Esophagus muscularis mucosa (tissue), 4 donors: ENCODE measurements around the gene KCNS1. TPM values are rescaled to one million over a fixed set of nuclear protein-coding genes. Genes with fewer than 3 reads are reported as not detected.
A peak's percentile ranks its signal among the peaks of the same experiment; 100 is the strongest.

Source experiments
- DNase-seq: peaks from one replicate; pipeline ENCODE4 v3.0.0-alpha.2; 2017; ENCODE audit errors: extremely low spot score
- H3K27ac ChIP-seq, 4 donors: fragments of 200-600 bp; sonication (generic); replicated peaks in 1 of 4; 1 replicate in 3 of 4; 2 replicates in 1 of 4; pipeline ENCODE4 v1.5.1; 2016 to 2019; ENCODE audit warnings: mild to moderate bottlenecking in 1 of 4
- H3K27me3 ChIP-seq, 4 donors: fragments of 200-600 bp; sonication (generic); one replicate each; pipeline versions ENCODE4 v1.5.1 to v1.6.0; 2016 to 2019
- H3K36me3 ChIP-seq, 4 donors: fragments of 200-600 bp; sonication (generic); one replicate each; pipeline ENCODE4 v1.5.1; 2016 to 2019
- H3K4me1 ChIP-seq, 4 donors: fragments of 200-600 bp; sonication (generic); one replicate each; pipeline ENCODE4 v1.5.1; 2016 to 2019
- H3K4me3 ChIP-seq, 4 donors: fragments of 200-600 bp; sonication (generic); 1 replicate in 2 of 4; 2 replicates in 2 of 4; pipeline ENCODE4 v1.5.1; 2016 to 2019; ENCODE audit warnings: mild to moderate bottlenecking in 4 of 4, moderate library complexity in 1 of 4
- H3K9me3 ChIP-seq, 4 donors: fragments of 200-600 bp; sonication (generic); 1 replicate in 3 of 4; 2 replicates in 1 of 4; pipeline ENCODE4 v1.5.1; 2016 to 2019
- CTCF ChIP-seq, 3 experiments: fragments of 200-600 bp in 2 of 3; fragments of 450-650 bp in 1 of 3; sonication (generic) in 2 of 3; IDR thresholded peaks; one replicate each; pipeline ENCODE4 v1.5.1; 2017 to 2019; ENCODE audit warnings: antibody characterized with exemption in 3 of 3, mild to moderate bottlenecking in 2 of 3, moderate library complexity in 1 of 3
- EP300 ChIP-seq: sonication (generic); formaldehyde crosslinking; IDR thresholded peaks from one replicate; pipeline ENCODE4 v1.6.1; 2017; ENCODE audit warnings: antibody characterized with exemption
- POLR2A ChIP-seq: fragments of 450-650 bp; IDR thresholded peaks from one replicate; pipeline ENCODE4 v1.6.1; 2017; ENCODE audit warnings: antibody characterized with exemption, moderate library complexity, mild to moderate bottlenecking, low read depth
- POLR2AphosphoS5 ChIP-seq, 2 donors: sonication (generic); formaldehyde crosslinking; IDR thresholded peaks; one replicate each; pipeline ENCODE4 v1.6.1; 2017; ENCODE audit warnings: antibody characterized with exemption in 2 of 2
- WGBS: methylation state at CpG from one replicate; pipeline ENCODE4 v1.1.5; 2018; 5-methylcytosine and 5-hydroxymethylcytosine counted together
- intact Hi-C: fragments of 100-400 bp; cut with DNase I; formaldehyde crosslinking; loops from one replicate; pipeline ENCODE4 v1.15.1; 2023
- total RNA-seq, 4 donors: library from RNA; depleted of rRNA; stranded (reverse); fragments of >200 nt; gene quantifications; one replicate each; pipeline versions ENCODE4 v1.1.0 to v1.2.1, GENCODE V29; 2016

KCNS1 gene
- total RNA-seq, 4 donors from 2014 or later, result 0.17 TPM; not detected in 3

GRCh38 chr20:45049438-45049837, 51.5 kb downstream of the KCNS1 start:
- no peak overlapping the region for H3K27ac ChIP-seq
- H3K4me3 ChIP-seq, result no peak overlapping the region
- no peaks in the 10 kb centered on the region for H3K9me3 ChIP-seq
- peaks cover 18 to 44% (median 37%) of the 10 kb centered on the region in 4 donors for H3K4me1 ChIP-seq
- intact Hi-C loops, result no loop called here
- TF ChIP-seq POLR2AphosphoS5 (IDR thresholded peaks at IDR 0.05) (no peak), CTCF (IDR thresholded peaks at IDR 0.05) (no peak), EP300 (no peak), POLR2A (no peak)
- WGBS, result 58% methylated on average over 3 of the region's 3 CpGs
- DNase-seq, result no peak
- H3K36me3 ChIP-seq, result peaks cover 0 to 4% (median 0%) of the 10 kb centered on the region in 4 donors
- no peaks in the 10 kb centered on the region for H3K27me3 ChIP-seq

DNA sequence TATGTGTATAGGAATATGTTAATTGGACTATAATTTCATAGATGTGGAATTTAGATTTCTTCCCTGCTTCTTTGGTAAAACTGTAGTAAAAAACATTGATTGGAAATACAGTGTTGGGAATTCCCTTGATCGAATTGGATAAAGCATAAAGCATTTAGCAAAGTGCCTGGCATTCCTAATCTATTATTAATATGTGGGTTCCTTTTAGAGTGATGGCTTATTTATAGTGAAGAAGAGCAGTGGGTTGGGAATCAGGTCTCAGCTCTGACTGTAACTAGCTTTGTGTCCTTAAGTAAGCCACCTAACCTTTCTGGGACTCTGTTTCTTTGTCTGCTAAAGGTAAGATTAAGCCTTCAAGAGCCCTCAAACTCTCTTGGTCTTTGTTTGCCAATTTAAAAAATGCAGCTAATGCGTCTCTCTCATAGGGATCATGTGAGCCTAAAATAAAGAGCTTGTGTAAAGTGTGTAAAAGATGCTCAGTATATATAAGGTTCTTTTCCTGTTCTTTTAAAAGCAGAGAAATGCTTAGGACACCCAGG, 53.3 kb downstream of the KCNS1 start:
- H3K4me1 ChIP-seq, result peaks cover 10 to 38% (median 32%) of the 10 kb centered on the region in 4 donors
- intact Hi-C loops, result no loop called here
- no peak overlapping the region for H3K4me3 ChIP-seq
- DNase-seq, result no peak
- no peaks in the 10 kb centered on the region for H3K9me3 ChIP-seq
- TF ChIP-seq CTCF (IDR thresholded peaks at IDR 0.05) (no peak), EP300 (no peak), POLR2AphosphoS5 (IDR thresholded peaks at IDR 0.05) (no peak)
- H3K27me3 ChIP-seq, result no peaks in the 10 kb centered on the region
- WGBS, result 88% methylated on average over 2 of the region's 2 CpGs
- no peak overlapping the region for H3K27ac ChIP-seq
- no peaks in the 10 kb centered on the region for H3K36me3 ChIP-seq

DNA sequence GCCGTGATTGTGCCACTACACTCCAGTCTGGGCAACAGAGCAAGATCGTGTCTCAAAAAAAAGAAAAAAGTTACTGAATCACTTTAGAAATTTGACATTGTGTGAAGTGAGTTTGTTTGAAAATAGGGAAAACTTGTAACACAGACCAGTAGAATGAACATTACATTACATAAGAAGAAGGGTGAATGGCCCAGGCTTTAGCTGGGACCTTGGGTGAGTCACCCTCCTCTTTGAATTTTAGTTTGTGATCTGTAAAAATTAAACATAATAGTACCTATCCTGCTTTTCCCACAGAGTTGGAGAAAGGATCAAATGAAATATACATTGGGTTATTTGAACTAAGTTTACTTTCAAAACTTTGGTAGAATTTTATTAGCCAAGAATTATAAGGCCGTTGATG, 56.3 kb downstream of the KCNS1 start:
- no peaks in the 10 kb centered on the region for H3K36me3 ChIP-seq
- intact Hi-C loops, result loop anchor here (5.0 kb wide), 2 partner anchors 53 to 248 kb away; no protein-coding TSS in a partner anchor
- H3K27me3 ChIP-seq, result no peaks in the 10 kb centered on the region
- WGBS, result 86% methylated on average over 3 of the region's 3 CpGs
- peaks cover 0 to 22% (median 13%) of the 10 kb centered on the region in 4 donors for H3K4me1 ChIP-seq
- TF ChIP-seq POLR2A, result no peak
- no peak for TF ChIP-seq EP300
- no peak for TF ChIP-seq POLR2AphosphoS5 (IDR thresholded peaks at IDR 0.05)
- no peak for TF ChIP-seq CTCF (IDR thresholded peaks at IDR 0.05)
- DNase-seq, result no peak
- H3K4me3 ChIP-seq, result no peak overlapping the region
- no peaks in the 10 kb centered on the region for H3K9me3 ChIP-seq
- no peak overlapping the region for H3K27ac ChIP-seq

- DNase-seq, result no peak
These were observed 56.8 kb downstream of the KCNS1 start for GRCh38 chr20:45044084-45044573.

More at GRCh38 chr20:45044084-45044573, 56.8 kb downstream of the KCNS1 start:
- H3K9me3 ChIP-seq, result no peaks in the 10 kb centered on the region
- intact Hi-C loops, result loop anchor here (5.0 kb wide), 2 partner anchors 53 to 248 kb away; no protein-coding TSS in a partner anchor
- no peaks in the 10 kb centered on the region for H3K36me3 ChIP-seq
- peaks cover 0 to 22% (median 10%) of the 10 kb centered on the region in 4 donors for H3K4me1 ChIP-seq
- H3K27me3 ChIP-seq, result no peaks in the 10 kb centered on the region
- TF ChIP-seq EP300 (no peak), POLR2A (no peak), CTCF (IDR thresholded peaks at IDR 0.05) (peak; percentile 79 to 88 (median 85)), POLR2AphosphoS5 (IDR thresholded peaks at IDR 0.05) (no peak)
- no peak overlapping the region for H3K4me3 ChIP-seq
- H3K27ac ChIP-seq, result no peak overlapping the region
- 35% methylated on average over 5 of the region's 5 CpGs for whole genome bisulfite sequencing
